ENCODE results near the gene PSMD2.

PSMD2 gene

GRCh38 chr3:184353546-184353941, 54.5 kb downstream of the PSMD2 start:
- Histone ChIP-seq H3K4me3 (ENCODE audit: low read depth in 1 of 2, low read length in 2 of 2) (no peak overlapping the region), H3K36me3 (ENCODE audit: control insufficient read depth in 1 of 2, insufficient read depth in 2 of 2, low read length in 2 of 2) (peaks cover 3 to 19% of the 10 kb centered on the region in 2 donors), H3K9me3 (ENCODE audit: control insufficient read depth in 1 of 2, low read length in 2 of 2) (no peaks in the 10 kb centered on the region), H3K27ac (ENCODE audit: low read length) (no peak overlapping the region), H3K27me3 (ENCODE audit: low read depth, low read length) (no peaks in the 10 kb centered on the region), H3K4me1 (ENCODE audit: control insufficient read depth in 1 of 2, insufficient read depth in 2 of 2, low read length in 2 of 2) (peaks cover 0 to 8% of the 10 kb centered on the region in 2 donors)

- no peaks in the 10 kb centered on the region for H3K9me3 ChIP-seq (ENCODE audit: control insufficient read depth in 1 of 2, low read length in 2 of 2)
- no peak overlapping the region for H3K4me3 ChIP-seq (ENCODE audit: low read depth in 1 of 2, low read length in 2 of 2)
- peaks cover 3 to 19% of the 10 kb centered on the region in 2 donors for H3K36me3 ChIP-seq (ENCODE audit: control insufficient read depth in 1 of 2, insufficient read depth in 2 of 2, low read length in 2 of 2)
- H3K27ac ChIP-seq (ENCODE audit: low read length), result no peak overlapping the region
- no peaks in the 10 kb centered on the region for H3K27me3 ChIP-seq (ENCODE audit: low read depth, low read length)
- H3K4me1 ChIP-seq (ENCODE audit: control insufficient read depth in 1 of 2, insufficient read depth in 2 of 2, low read length in 2 of 2), result peaks cover 0 to 8% of the 10 kb centered on the region in 2 donors
Measured at GRCh38 chr3:184354121-184354728, 55.2 kb downstream of the PSMD2 start.

- no peak overlapping the region for H3K27ac ChIP-seq (ENCODE audit: low read length)
- no peaks in the 10 kb centered on the region for H3K27me3 ChIP-seq (ENCODE audit: low read depth, low read length)
- H3K9me3 ChIP-seq (ENCODE audit: control insufficient read depth in 1 of 2, low read length in 2 of 2), result no peaks in the 10 kb centered on the region
- H3K36me3 ChIP-seq (ENCODE audit: control insufficient read depth in 1 of 2, insufficient read depth in 2 of 2, low read length in 2 of 2), result peaks cover 3 to 19% of the 10 kb centered on the region in 2 donors
- H3K4me1 ChIP-seq (ENCODE audit: control insufficient read depth in 1 of 2, insufficient read depth in 2 of 2, low read length in 2 of 2), result peaks cover 0 to 8% of the 10 kb centered on the region in 2 donors
- no peak overlapping the region for H3K4me3 ChIP-seq (ENCODE audit: low read depth in 1 of 2, low read length in 2 of 2)
Measured at GRCh38 chr3:184354754-184355153, 55.7 kb downstream of the PSMD2 start.

- Histone ChIP-seq H3K4me1 (ENCODE audit: control insufficient read depth in 1 of 2, insufficient read depth in 2 of 2, low read length in 2 of 2) (peaks cover 0 to 11% of the 10 kb centered on the region in 2 donors), H3K27me3 (ENCODE audit: low read depth, low read length) (no peaks in the 10 kb centered on the region), H3K27ac (ENCODE audit: low read length) (no peak overlapping the region), H3K36me3 (ENCODE audit: control insufficient read depth in 1 of 2, insufficient read depth in 2 of 2, low read length in 2 of 2) (peaks cover 3 to 19% of the 10 kb centered on the region in 2 donors), H3K4me3 (ENCODE audit: low read depth in 1 of 2, low read length in 2 of 2) (no peak overlapping the region), H3K9me3 (ENCODE audit: control insufficient read depth in 1 of 2, low read length in 2 of 2) (no peaks in the 10 kb centered on the region)
Measured at GRCh38 chr3:184355261-184356040, 56.4 kb downstream of the PSMD2 start.

GRCh38 chr3:184357248-184358123, 58.4 kb downstream of the PSMD2 start:
- H3K9me3 ChIP-seq (ENCODE audit: control insufficient read depth in 1 of 2, low read length in 2 of 2), result no peaks in the 10 kb centered on the region
- no peaks in the 10 kb centered on the region for H3K27me3 ChIP-seq (ENCODE audit: low read depth, low read length)
- no peak overlapping the region for H3K4me3 ChIP-seq (ENCODE audit: low read depth in 1 of 2, low read length in 2 of 2)
- H3K4me1 ChIP-seq (ENCODE audit: control insufficient read depth in 1 of 2, insufficient read depth in 2 of 2, low read length in 2 of 2), result peaks cover 6 to 11% of the 10 kb centered on the region in 2 donors
- H3K27ac ChIP-seq (ENCODE audit: low read length), result no peak overlapping the region
- H3K36me3 ChIP-seq (ENCODE audit: control insufficient read depth in 1 of 2, insufficient read depth in 2 of 2, low read length in 2 of 2), result peaks cover 3 to 19% of the 10 kb centered on the region in 2 donors

GRCh38 chr3:184358124-184358767, 59.2 kb downstream of the PSMD2 start:
- H3K27ac ChIP-seq (ENCODE audit: low read length), result no peak overlapping the region
- no peaks in the 10 kb centered on the region for H3K9me3 ChIP-seq (ENCODE audit: control insufficient read depth in 1 of 2, low read length in 2 of 2)
- peaks cover 3 to 22% of the 10 kb centered on the region in 2 donors for H3K36me3 ChIP-seq (ENCODE audit: control insufficient read depth in 1 of 2, insufficient read depth in 2 of 2, low read length in 2 of 2)
- no peak overlapping the region for H3K4me3 ChIP-seq (ENCODE audit: low read depth in 1 of 2, low read length in 2 of 2)
- no peaks in the 10 kb centered on the region for H3K27me3 ChIP-seq (ENCODE audit: low read depth, low read length)
- H3K4me1 ChIP-seq (ENCODE audit: control insufficient read depth in 1 of 2, insufficient read depth in 2 of 2, low read length in 2 of 2), result peaks cover 6 to 11% of the 10 kb centered on the region in 2 donors

All from muscle layer of duodenum (tissue), 2 donors.